ENCODE results near the gene BMP7. TPM values are rescaled to one million over a fixed set of nuclear protein-coding genes. Genes with fewer than 3 reads are reported as not detected.
"Not testable (repeated sequence)": the region's sequence is repeated elsewhere in the genome, so short reads cannot be mapped to it uniquely, and the experiment has no call there.

BMP7 gene
- total and polyA plus RNA-seq, 2 experiments from 2014 or later = 130 to 276 TPM

- Histone ChIP-seq H3K4me1 (ENCODE audit: low read depth) (peaks cover 21% of the 10 kb centered on the region), H3K27ac (no peak overlapping the region), H3K4me3 (no peak overlapping the region), H3K27me3 (peaks cover 13% of the 10 kb centered on the region), H3K9me3 (ENCODE audit: low read depth) (no peaks in the 10 kb centered on the region), H3K36me3 (no peaks in the 10 kb centered on the region)
- no peak for DNase-seq (ENCODE audit: low read depth in 1 of 2, low spot score in 1 of 2)
- no peak for TF ChIP-seq CTCF (IDR thresholded peaks at IDR 0.05; ENCODE audit: low read depth, low read length)
Measured at GRCh38 chr20:57269148-57269984, 2.9 kb upstream of the BMP7 start.

- H3K4me3 ChIP-seq = no peak overlapping the region
- no peak overlapping the region for H3K27ac ChIP-seq
- no peaks in the 10 kb centered on the region for H3K36me3 ChIP-seq
- H3K27me3 ChIP-seq = peaks cover 13% of the 10 kb centered on the region
- no peaks in the 10 kb centered on the region for H3K9me3 ChIP-seq (ENCODE audit: low read depth)
- no peak for DNase-seq (ENCODE audit: low read depth in 1 of 2, low spot score in 1 of 2)
- TF ChIP-seq CTCF (IDR thresholded peaks at IDR 0.05; ENCODE audit: low read depth, low read length) = no peak
- peaks cover 19% of the 10 kb centered on the region for H3K4me1 ChIP-seq (ENCODE audit: low read depth)
Measured at GRCh38 chr20:57268399-57269076, 2.1 kb upstream of the BMP7 start.

GRCh38 chr20:57267158-57267821 is 849 bp upstream of the BMP7 start:
- no peak for DNase-seq (ENCODE audit: low read depth in 1 of 2, low spot score in 1 of 2)
- peaks cover 13% of the 10 kb centered on the region for H3K27me3 ChIP-seq
- H3K27ac ChIP-seq = no peak overlapping the region
- H3K9me3 ChIP-seq (ENCODE audit: low read depth) = no peaks in the 10 kb centered on the region
- H3K36me3 ChIP-seq = no peaks in the 10 kb centered on the region
- H3K4me3 ChIP-seq = peak overlapping the region; percentile 55
- H3K4me1 ChIP-seq (ENCODE audit: low read depth) = peaks cover 24% of the 10 kb centered on the region
- TF ChIP-seq CTCF (IDR thresholded peaks at IDR 0.05; ENCODE audit: low read depth, low read length) = no peak

GRCh38 chr20:57265997-57266290 is 497 bp downstream of the BMP7 start:
- Histone ChIP-seq H3K27me3 (peaks cover 13% of the 10 kb centered on the region), H3K4me3 (peak overlapping the region; percentile 55), H3K9me3 (ENCODE audit: low read depth) (no peaks in the 10 kb centered on the region), H3K27ac (peak overlapping the region; percentile 88), H3K4me1 (ENCODE audit: low read depth) (peaks cover 37% of the 10 kb centered on the region), H3K36me3 (no peaks in the 10 kb centered on the region)
- no peak for TF ChIP-seq CTCF (IDR thresholded peaks at IDR 0.05; ENCODE audit: low read depth, low read length)
- no peak for DNase-seq (ENCODE audit: low read depth in 1 of 2, low spot score in 1 of 2)

GRCh38 chr20:57265336-57265996 is 975 bp downstream of the BMP7 start:
- Histone ChIP-seq H3K27ac (peak overlapping the region; percentile 88), H3K9me3 (ENCODE audit: low read depth) (no peaks in the 10 kb centered on the region), H3K36me3 (no peaks in the 10 kb centered on the region), H3K27me3 (peaks cover 16% of the 10 kb centered on the region), H3K4me1 (ENCODE audit: low read depth) (peaks cover 37% of the 10 kb centered on the region), H3K4me3 (peak overlapping the region; percentile 55)
- TF ChIP-seq CTCF (IDR thresholded peaks at IDR 0.05; ENCODE audit: low read depth, low read length) = no peak
- peak in 1 of 2 donors; percentile 59 for DNase-seq (ENCODE audit: low read depth in 1 of 2, low spot score in 1 of 2)

GRCh38 chr20:57264908-57265335 is 1.5 kb downstream of the BMP7 start:
- peak overlapping the region; percentile 55 for H3K4me3 ChIP-seq
- H3K9me3 ChIP-seq (ENCODE audit: low read depth); H3K36me3 ChIP-seq; DNase-seq (ENCODE audit: low read depth in 1 of 2, low spot score in 1 of 2): not testable (repeated sequence)
- H3K27ac ChIP-seq = peak overlapping the region; percentile 88
- H3K27me3 ChIP-seq = peaks cover 16% of the 10 kb centered on the region
- H3K4me1 ChIP-seq (ENCODE audit: low read depth) = peaks cover 38% of the 10 kb centered on the region

Measured in cardiac muscle cell (in vitro differentiated cells and primary cell).